Adrenal gland (tissue), 12 donors: ENCODE data around the gene GAK. TPM values are rescaled to one million over a fixed set of nuclear protein-coding genes. Genes with fewer than 3 reads are reported as not detected.

Source experiments
- DNase-seq, 7 donors: peaks; one replicate each; pipeline ENCODE4 v3.0.0-alpha.2; 2019 to 2020
- H3K27ac ChIP-seq, 5 donors: fragments of 200-600 bp; sonication (generic) in 4 of 5; 1 replicate in 3 of 5; 2 replicates in 2 of 5; pipeline versions ENCODE4 v1.5.1 to v1.8.0; 2016 to 2020; ENCODE audit warnings: mild to moderate bottlenecking in 1 of 5
- H3K27me3 ChIP-seq: fragments of 200-600 bp; 2 replicates; pipeline ENCODE4 v1.8.0; 2021
- H3K36me3 ChIP-seq, 2 donors: fragments of 200-600 bp; replicated peaks in 1 of 2; 1 replicate in 1 of 2; 2 replicates in 1 of 2; pipeline versions ENCODE4 v1.5.1 to v1.8.0; 2018 to 2022
- H3K4me1 ChIP-seq, 2 donors: fragments of 200-600 bp; replicated peaks in 1 of 2; 1 replicate in 1 of 2; 2 replicates in 1 of 2; pipeline versions ENCODE4 v1.5.1 to v1.8.0; 2018 to 2021
- H3K4me3 ChIP-seq, 4 donors: fragments of 200-600 bp; sonication (generic) in 3 of 4; one replicate each; pipeline ENCODE4 v1.5.1; 2016 to 2018
- H3K9me3 ChIP-seq, 3 donors: fragments of 200-600 bp; sonication (generic) in 1 of 3; replicated peaks in 1 of 3; 1 replicate in 2 of 3; 2 replicates in 1 of 3; pipeline versions ENCODE4 v1.5.1 to v1.8.0; 2016 to 2021
- CTCF ChIP-seq, 6 experiments: fragments of 450-650 bp in 4 of 6; fragments of 200-600 bp in 2 of 6; sonication (generic) in 1 of 6; IDR thresholded peaks; 1 replicate in 5 of 6; 2 replicates in 1 of 6; pipeline versions ENCODE4 v1.5.1 to v1.8.0; 2016 to 2021; ENCODE audit warnings: antibody characterized with exemption in 6 of 6, mild to moderate bottlenecking in 2 of 6, moderate library complexity in 1 of 6
- POLR2A ChIP-seq, 2 donors: fragments of 450-650 bp; IDR thresholded peaks; one replicate each; pipeline ENCODE4 v1.6.1; 2017; ENCODE audit warnings: antibody characterized with exemption in 2 of 2, mild to moderate bottlenecking in 2 of 2, moderate library complexity in 1 of 2
- WGBS, 4 donors: extraction: QIAGEN DNeasy Blood & Tissue Kit in 2 of 4; methylation state at CpG; one replicate each; pipeline versions ENCODE4 v1.1.5 to v1.1.7; 2013 to 2017; 5-methylcytosine and 5-hydroxymethylcytosine counted together
- intact Hi-C, 2 donors: fragments of 100-400 bp; cut with DNase I; formaldehyde crosslinking; loops; one replicate each; pipeline versions ENCODE4 v1.14.1 to v1.15.0; 2022 to 2023
- polyA plus RNA-seq, 3 donors: library from polyadenylated mRNA; stranded (reverse); fragments of 200-250 nt in 2 of 3; fragments of 350-450 nt in 1 of 3; fragmentation: Illumina TruSeq in 1 of 3; extraction: RNeasy Lipid Tissue Mini Kit (QIAGEN cat#74804) in 1 of 3; gene quantifications; one replicate each; pipeline ENCODE4 v1.2.3, GENCODE V29; 2013 to 2014
- total RNA-seq, 9 donors: library from RNA; depleted of rRNA in 4 of 9; stranded (reverse); fragments of >200 nt in 4 of 9; fragments of 120-200 nt in 1 of 9; fragmentation: NEBNext Ultra II Directional in 1 of 9; extraction: Animal tissue kit (Norgen Biotek cat#: 25700) in 1 of 9; gene quantifications; one replicate each; pipeline versions ENCODE4 v1.1.0 to v1.2.4, GENCODE V29; 2013 to 2023
- donor health status: healthy with polysubstance abuse.
- donor health status: Bipolar disorder and iron deficiency.
- donor health status: DM: yes; HTN: yes; CAD: no.
- donor health status: DM: no; HTN: no; CAD: no.
- donor health status: DM: no; HTN: no; CAD: no.
- donor health status: DM: yes; HTN: yes; CAD: no.

Gene GAK
- total and polyA plus RNA-seq, 12 donors, result 39.0 to 381 (median 132) TPM

- Histone ChIP-seq H3K9me3 (no peaks in the 10 kb centered on the region), H3K27me3 (no peaks in the 10 kb centered on the region), H3K36me3 (peaks cover 0 to 77% of the 10 kb centered on the region in 2 donors), H3K27ac (no peak overlapping the region), H3K4me3 (no peak overlapping the region), H3K4me1 (no peaks in the 10 kb centered on the region)
- 88 to 95% (median 89%) methylated on average over 23 to 26 of the region's 26 CpGs for WGBS, 4 donors
- DNase-seq, result no peak
- intact Hi-C loops, result no loop called here
- TF ChIP-seq CTCF (IDR thresholded peaks at IDR 0.05), result no peak
These were observed 56.2 kb downstream of the GAK start for GRCh38 chr4:875818-876423.

- DNase-seq, result no peak
- Histone ChIP-seq H3K9me3 (no peaks in the 10 kb centered on the region), H3K27ac (no peak overlapping the region), H3K4me1 (no peaks in the 10 kb centered on the region), H3K36me3 (peaks cover 0 to 81% of the 10 kb centered on the region in 2 donors), H3K4me3 (no peak overlapping the region), H3K27me3 (no peaks in the 10 kb centered on the region)
- intact Hi-C loops, result no loop called here
- WGBS, 4 donors, result 84 to 90% (median 88%) methylated on average over 17 of the region's 17 CpGs
- TF ChIP-seq CTCF (IDR thresholded peaks at IDR 0.05) (no peak), POLR2A (IDR thresholded peaks at IDR 0.05) (no peak)
These were observed 56.9 kb downstream of the GAK start for GRCh38 chr4:874971-875817.

- no peak for TF ChIP-seq CTCF (IDR thresholded peaks at IDR 0.05)
- TF ChIP-seq POLR2A (IDR thresholded peaks at IDR 0.05), result no peak
- peaks cover 0 to 73% of the 10 kb centered on the region in 2 donors for H3K36me3 ChIP-seq
- intact Hi-C loops, result no loop called here
- no peak for DNase-seq
- no peak overlapping the region for H3K27ac ChIP-seq
- H3K27me3 ChIP-seq, result no peaks in the 10 kb centered on the region
- H3K4me1 ChIP-seq, result no peaks in the 10 kb centered on the region
- no peak overlapping the region for H3K4me3 ChIP-seq
- WGBS, 4 donors, result 92 to 94% (median 93%) methylated on average over 9 of the region's 9 CpGs
- H3K9me3 ChIP-seq, result no peaks in the 10 kb centered on the region
These were observed 58.1 kb downstream of the GAK start for GRCh38 chr4:874056-874455.

- no peaks in the 10 kb centered on the region for H3K9me3 ChIP-seq
- TF ChIP-seq CTCF (IDR thresholded peaks at IDR 0.05) (no peak), POLR2A (IDR thresholded peaks at IDR 0.05) (no peak)
- intact Hi-C loops, result no loop called here
- H3K36me3 ChIP-seq, result peaks cover 0 to 69% of the 10 kb centered on the region in 2 donors
- no peak for DNase-seq
- no peaks in the 10 kb centered on the region for H3K27me3 ChIP-seq
- whole genome bisulfite sequencing, 4 donors, result 85 to 95% (median 91%) methylated on average over 16 to 43 of the region's 43 CpGs
- no peak overlapping the region for H3K27ac ChIP-seq
- H3K4me1 ChIP-seq, result no peaks in the 10 kb centered on the region
- no peak overlapping the region for H3K4me3 ChIP-seq
These were observed 59.7 kb downstream of the GAK start for GRCh38 chr4:872241-872981.
